Measurements from ENCODE around the gene TP63. TPM values are rescaled to one million over a fixed set of nuclear protein-coding genes. Genes with fewer than 3 reads are reported as not detected.

Gene TP63
- total RNA-seq, 1 experiment from 2014 or later = 41.9 TPM

DNA sequence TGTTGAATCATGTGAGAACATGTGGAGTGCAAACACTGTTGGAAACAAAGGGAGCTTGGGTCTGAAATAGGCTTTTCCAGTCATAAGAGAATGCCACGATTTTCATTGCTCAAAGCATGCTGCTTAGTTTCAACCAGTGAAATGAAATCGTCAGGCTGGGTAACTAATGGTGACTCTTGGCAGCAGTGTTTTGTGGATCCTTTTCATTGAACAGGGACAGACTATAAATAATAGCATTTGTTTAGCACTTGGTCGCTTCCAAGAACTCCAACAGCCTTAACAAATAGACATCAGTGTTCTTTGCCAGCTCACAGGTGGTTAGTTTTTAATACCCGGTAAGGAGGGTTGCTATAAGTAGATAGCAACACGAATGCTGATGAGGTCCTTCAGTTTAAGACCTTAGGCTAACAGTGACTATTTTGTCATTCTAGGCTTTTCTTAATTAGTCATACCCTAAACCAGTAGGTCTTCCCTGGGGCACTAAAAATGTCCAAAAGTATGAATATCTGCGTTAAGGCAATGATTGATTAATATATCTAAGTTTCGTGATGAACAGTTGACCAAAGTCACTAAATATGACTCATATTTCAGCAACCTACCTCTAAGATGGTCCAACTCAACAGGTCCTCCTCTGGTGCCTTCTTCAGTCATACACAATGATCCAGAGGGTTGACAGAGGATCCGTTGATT lies 15.8 kb downstream of the TP63 start:
- H3K4me3 Mint-ChIP-seq (ENCODE audit: unreplicated experiment) = no peak overlapping the region
- no peaks in the 10 kb centered on the region for H3K4me1 Mint-ChIP-seq (ENCODE audit: insufficient read depth, unreplicated experiment)
- POLR2A ChIA-PET = no interaction called here
- no TSS peak for BruUV-seq (replicated peaks)
- no peaks in the 10 kb centered on the region for H3K27me3 Mint-ChIP-seq (ENCODE audit: insufficient read depth, unreplicated experiment)
- H3K27ac Mint-ChIP-seq (ENCODE audit: low read depth, unreplicated experiment) = no peak overlapping the region
- intact Hi-C loops (cut with micrococcal nuclease) = no loop called here
- TF ChIP-seq, protein P1, sequence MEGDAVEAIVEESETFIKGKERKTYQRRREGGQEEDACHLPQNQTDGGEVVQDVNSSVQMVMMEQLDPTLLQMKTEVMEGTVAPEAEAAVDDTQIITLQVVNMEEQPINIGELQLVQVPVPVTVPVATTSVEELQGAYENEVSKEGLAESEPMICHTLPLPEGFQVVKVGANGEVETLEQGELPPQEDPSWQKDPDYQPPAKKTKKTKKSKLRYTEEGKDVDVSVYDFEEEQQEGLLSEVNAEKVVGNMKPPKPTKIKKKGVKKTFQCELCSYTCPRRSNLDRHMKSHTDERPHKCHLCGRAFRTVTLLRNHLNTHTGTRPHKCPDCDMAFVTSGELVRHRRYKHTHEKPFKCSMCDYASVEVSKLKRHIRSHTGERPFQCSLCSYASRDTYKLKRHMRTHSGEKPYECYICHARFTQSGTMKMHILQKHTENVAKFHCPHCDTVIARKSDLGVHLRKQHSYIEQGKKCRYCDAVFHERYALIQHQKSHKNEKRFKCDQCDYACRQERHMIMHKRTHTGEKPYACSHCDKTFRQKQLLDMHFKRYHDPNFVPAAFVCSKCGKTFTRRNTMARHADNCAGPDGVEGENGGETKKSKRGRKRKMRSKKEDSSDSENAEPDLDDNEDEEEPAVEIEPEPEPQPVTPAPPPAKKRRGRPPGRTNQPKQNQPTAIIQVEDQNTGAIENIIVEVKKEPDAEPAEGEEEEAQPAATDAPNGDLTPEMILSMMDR (IDR thresholded peaks at IDR 0.05; ENCODE audit: unreplicated experiment) = no peak
- DNase-seq (ENCODE audit: unreplicated experiment) = no peak
- H3K36me3 Mint-ChIP-seq (ENCODE audit: insufficient read depth, unreplicated experiment) = no peaks in the 10 kb centered on the region
- peaks cover 19% of the 10 kb centered on the region for H3K9me3 Mint-ChIP-seq (ENCODE audit: unreplicated experiment)
- CTCF ChIA-PET = no interaction called here

DNA sequence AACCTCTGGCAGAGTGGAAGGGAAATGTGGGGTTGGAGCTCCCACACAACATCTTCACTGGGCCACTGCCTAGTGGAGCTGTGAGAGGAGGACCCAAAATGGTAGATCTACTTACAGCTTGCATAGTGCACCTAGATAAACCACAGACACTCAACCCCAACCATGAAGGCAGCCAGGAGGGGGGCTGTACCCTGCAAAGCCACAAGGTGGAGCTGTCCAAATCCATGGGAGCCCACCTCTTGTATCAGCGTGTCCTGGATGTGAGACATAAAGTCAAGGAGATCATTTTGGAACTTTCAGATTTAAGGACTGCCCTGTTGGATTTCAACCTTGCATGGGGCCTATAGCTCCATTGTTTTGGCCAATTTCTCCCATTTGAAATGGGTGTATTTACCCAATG lies 20.9 kb downstream of the TP63 start:
- intact Hi-C loops (cut with micrococcal nuclease) = no loop called here
- TF ChIP-seq, protein P1 (IDR thresholded peaks at IDR 0.05; ENCODE audit: unreplicated experiment) = peak; percentile 35
- DNase-seq (ENCODE audit: unreplicated experiment) = peak; percentile 24

DNA sequence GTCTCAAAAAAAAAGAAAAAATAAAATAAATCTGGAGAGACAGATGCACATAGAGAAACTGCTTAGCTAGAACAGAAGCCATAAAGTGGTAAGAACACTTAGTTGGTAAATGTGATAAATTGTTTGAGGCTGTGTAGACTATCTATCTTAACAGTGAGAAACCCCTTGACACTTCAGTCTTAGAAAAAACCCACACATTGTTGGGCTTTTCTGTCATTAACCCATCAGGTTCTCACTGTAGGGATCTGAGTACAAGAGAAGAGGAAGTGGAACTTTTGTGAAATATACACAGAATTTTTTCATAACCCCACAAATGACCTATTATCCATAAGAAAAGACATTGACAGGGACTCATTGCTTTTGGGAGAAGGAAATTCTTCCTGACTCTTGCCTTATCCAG lies 24.4 kb downstream of the TP63 start:
- intact Hi-C loops (cut with micrococcal nuclease) = no loop called here
- no peaks in the 10 kb centered on the region for H3K4me1 Mint-ChIP-seq (ENCODE audit: insufficient read depth, unreplicated experiment)
- H3K27me3 Mint-ChIP-seq (ENCODE audit: insufficient read depth, unreplicated experiment) = no peaks in the 10 kb centered on the region
- H3K27ac Mint-ChIP-seq (ENCODE audit: low read depth, unreplicated experiment) = no peak overlapping the region
- no peak overlapping the region for H3K4me3 Mint-ChIP-seq (ENCODE audit: unreplicated experiment)
- BruUV-seq (replicated peaks) = no TSS peak
- TF ChIP-seq, protein P1 (IDR thresholded peaks at IDR 0.05; ENCODE audit: unreplicated experiment) = no peak
- peaks cover 7% of the 10 kb centered on the region for H3K36me3 Mint-ChIP-seq (ENCODE audit: insufficient read depth, unreplicated experiment)
- DNase-seq (ENCODE audit: unreplicated experiment) = no peak
- H3K9me3 Mint-ChIP-seq (ENCODE audit: unreplicated experiment) = peaks cover 38% of the 10 kb centered on the region
- ChIA-PET CTCF (interaction anchor here (0.7 kb wide), 1 partner anchor 97 kb away, joined by 4 read pairs; no protein-coding TSS in a partner anchor), POLR2A (interaction anchor here (1.0 kb wide), 1 partner anchor 8 kb away, joined by 4 read pairs; no protein-coding TSS in a partner anchor)

More for the DNA sequence above, 20.9 kb downstream of the TP63 start:
- no peak overlapping the region for H3K27ac Mint-ChIP-seq (ENCODE audit: low read depth, unreplicated experiment)
- H3K27me3 Mint-ChIP-seq (ENCODE audit: insufficient read depth, unreplicated experiment) = no peaks in the 10 kb centered on the region
- BruUV-seq (replicated peaks) = no TSS peak
- no peak overlapping the region for H3K4me3 Mint-ChIP-seq (ENCODE audit: unreplicated experiment)
- CTCF ChIA-PET = interaction anchor here (0.6 kb wide), 1 partner anchor 1185 kb away, joined by 4 read pairs; no protein-coding TSS in a partner anchor
- no peaks in the 10 kb centered on the region for H3K4me1 Mint-ChIP-seq (ENCODE audit: insufficient read depth, unreplicated experiment)
- peaks cover 1% of the 10 kb centered on the region for H3K36me3 Mint-ChIP-seq (ENCODE audit: insufficient read depth, unreplicated experiment)
- POLR2A ChIA-PET = interaction anchor here (0.6 kb wide), 1 partner anchor 134 kb away, joined by 3 read pairs; no protein-coding TSS in a partner anchor
- peaks cover 37% of the 10 kb centered on the region for H3K9me3 Mint-ChIP-seq (ENCODE audit: unreplicated experiment)

DNA sequence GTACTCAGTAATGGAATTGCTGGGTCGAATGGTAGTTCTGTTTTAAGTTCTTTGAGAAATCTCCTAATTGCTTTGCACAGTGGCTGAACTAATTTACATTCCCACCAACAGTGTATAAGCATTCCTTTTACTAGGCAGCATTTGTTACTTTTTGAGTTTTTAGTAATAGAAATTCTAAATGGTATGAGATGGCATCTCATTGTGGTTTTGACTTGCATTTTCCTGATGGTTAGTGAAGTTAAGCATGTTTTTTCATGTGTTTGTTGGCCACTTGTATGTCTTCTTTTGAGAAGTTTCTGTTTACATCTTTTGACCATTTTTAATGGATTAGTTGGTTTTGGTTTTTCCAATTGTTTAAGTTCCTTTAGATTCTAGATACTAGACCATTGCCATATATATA lies 28.4 kb downstream of the TP63 start:
- no TSS peak for BruUV-seq (replicated peaks)
- Mint-ChIP-seq H3K36me3 (ENCODE audit: insufficient read depth, unreplicated experiment) (peaks cover 7% of the 10 kb centered on the region), H3K9me3 (ENCODE audit: unreplicated experiment) (peaks cover 33% of the 10 kb centered on the region), H3K4me3 (ENCODE audit: unreplicated experiment) (no peak overlapping the region), H3K4me1 (ENCODE audit: insufficient read depth, unreplicated experiment) (peaks cover 7% of the 10 kb centered on the region), H3K27me3 (ENCODE audit: insufficient read depth, unreplicated experiment) (no peaks in the 10 kb centered on the region), H3K27ac (ENCODE audit: low read depth, unreplicated experiment) (no peak overlapping the region)
- TF ChIP-seq, protein P1 (IDR thresholded peaks at IDR 0.05; ENCODE audit: unreplicated experiment) = no peak
- intact Hi-C loops (cut with micrococcal nuclease) = no loop called here
- CTCF ChIA-PET = no interaction called here
- no peak for DNase-seq (ENCODE audit: unreplicated experiment)
- POLR2A ChIA-PET = no interaction called here
